OCI-LY7 (cell line): Measurements from ENCODE around the gene AURKAIP1. TPM values are rescaled to one million over a fixed set of nuclear protein-coding genes. Genes with fewer than 3 reads are reported as not detected.

Source experiments
- BruUV-seq: library from RNA; stranded (reverse); fragments of 400-500 nt; replicated peaks from 2 replicates; lab custom pipeline; 2021; lab: Mats Ljungman, UMichigan
- CTCF ChIA-PET: fragments of 300-600 bp; sonication (Branson Sonifier 250); formaldehyde crosslinking; loops from one replicate; lab custom pipeline; 2022; ENCODE audit warnings: antibody characterized with exemption; ENCODE audit not compliant: unreplicated experiment; lab: Charles Lee
- POLR2A ChIA-PET: fragments of 300-600 bp; sonication (Branson Sonifier 250); formaldehyde crosslinking; loops from one replicate; lab custom pipeline; 2022; ENCODE audit warnings: antibody characterized with exemption; lab: Charles Lee
- DNase-seq: peaks from one replicate; pipeline ENCODE4 v3.0.0-alpha.2; 2015; ENCODE audit warnings: low spot score
- H2AFZ ChIP-seq: fragments of 200-600 bp; sonication (generic), shearing (Covaris generic); 2 replicates; pipeline ENCODE4 v1.6.1; 2014; ENCODE audit warnings: mild to moderate bottlenecking, antibody characterized with exemption, low read length, moderate library complexity
- H3K27ac ChIP-seq: fragments of 200-600 bp; sonication (generic); 2 replicates; pipeline ENCODE4 v1.5.1; 2014; ENCODE audit warnings: mixed run types, low read depth, mild to moderate bottlenecking, moderate library complexity, low read length, inconsistent platforms; ENCODE audit not compliant: poor library complexity, severe bottlenecking
- H3K36me3 ChIP-seq: fragments of 200-600 bp; sonication (generic); 2 replicates; pipeline ENCODE4 v1.6.1; 2014; ENCODE audit warnings: mild to moderate bottlenecking, antibody characterized with exemption, low read length, moderate library complexity, mixed read lengths; ENCODE audit not compliant: insufficient read depth
- H3K4me1 ChIP-seq: fragments of 200-600 bp; sonication (generic); 2 replicates; pipeline ENCODE4 v1.5.1; 2014; ENCODE audit warnings: mild to moderate bottlenecking, low read length; ENCODE audit not compliant: insufficient read depth, poor library complexity, severe bottlenecking
- H3K4me2 ChIP-seq: fragments of 200-600 bp; sonication (generic); 2 replicates; pipeline ENCODE4 v1.6.1; 2014; ENCODE audit warnings: mild to moderate bottlenecking, low read length
- H3K4me3 ChIP-seq: fragments of 200-600 bp; sonication (generic); 2 replicates; pipeline ENCODE4 v1.5.1; 2014; ENCODE audit warnings: mild to moderate bottlenecking, low read depth, low read length; ENCODE audit not compliant: poor library complexity, severe bottlenecking
- H3K79me2 ChIP-seq: fragments of 200-600 bp; sonication (generic); 2 replicates; pipeline ENCODE4 v1.6.1; 2016; ENCODE audit warnings: low read depth, mild to moderate bottlenecking, low read length, moderate library complexity, mixed read lengths; ENCODE audit not compliant: insufficient read depth
- H3K9me2 ChIP-seq: fragments of 200-600 bp; sonication (generic); 2 replicates; pipeline ENCODE4 v1.6.1; 2016; ENCODE audit warnings: mild to moderate bottlenecking, low read length, mixed read lengths; ENCODE audit not compliant: insufficient read depth
- H3K9me3 ChIP-seq: fragments of 200-600 bp; sonication (generic); 2 replicates; pipeline ENCODE4 v1.6.1; 2014; ENCODE audit warnings: mild to moderate bottlenecking, mixed run types, low read length, mixed read lengths
- H4K20me1 ChIP-seq: fragments of 200-600 bp; sonication (generic); 2 replicates; pipeline ENCODE4 v1.6.1; 2014; ENCODE audit warnings: mild to moderate bottlenecking, antibody characterized with exemption, low read length, moderate library complexity, mixed read lengths; ENCODE audit not compliant: insufficient read depth
- CTCF ChIP-seq: fragments of 200-600 bp; sonication (generic); conservative IDR thresholded peaks from 2 replicates; pipeline ENCODE4 v1.5.1; 2014; ENCODE audit warnings: mild to moderate bottlenecking, antibody characterized with exemption, low read length, moderate library complexity, mixed read lengths
- EZH2phosphoT487 ChIP-seq: fragments of 200-600 bp; sonication (generic); IDR thresholded peaks from 2 replicates; pipeline ENCODE4 v1.6.1; 2018; ENCODE audit warnings: low read depth, borderline replicate concordance, mild to moderate bottlenecking, mixed run types, antibody characterized with exemption, low read length, moderate library complexity, mixed read lengths
- intact Hi-C: fragments of 100-400 bp; cut with micrococcal nuclease; formaldehyde crosslinking; loops from one replicate; pipeline ENCODE4 v1.10.0; 2022; ENCODE audit not compliant: unreplicated experiment
- total RNA-seq, 2 experiments: library from RNA; depleted of rRNA in 1 of 2; stranded (reverse); fragments of >200 nt in 1 of 2; shearing (Covaris generic) in 1 of 2; gene quantifications; 2 replicates each; pipeline ENCODE4 v1.2.3, GENCODE V29; 2014 to 2022

AURKAIP1 gene
- total RNA-seq, 2 experiments from 2014 or later: 163 to 172 TPM

DNA sequence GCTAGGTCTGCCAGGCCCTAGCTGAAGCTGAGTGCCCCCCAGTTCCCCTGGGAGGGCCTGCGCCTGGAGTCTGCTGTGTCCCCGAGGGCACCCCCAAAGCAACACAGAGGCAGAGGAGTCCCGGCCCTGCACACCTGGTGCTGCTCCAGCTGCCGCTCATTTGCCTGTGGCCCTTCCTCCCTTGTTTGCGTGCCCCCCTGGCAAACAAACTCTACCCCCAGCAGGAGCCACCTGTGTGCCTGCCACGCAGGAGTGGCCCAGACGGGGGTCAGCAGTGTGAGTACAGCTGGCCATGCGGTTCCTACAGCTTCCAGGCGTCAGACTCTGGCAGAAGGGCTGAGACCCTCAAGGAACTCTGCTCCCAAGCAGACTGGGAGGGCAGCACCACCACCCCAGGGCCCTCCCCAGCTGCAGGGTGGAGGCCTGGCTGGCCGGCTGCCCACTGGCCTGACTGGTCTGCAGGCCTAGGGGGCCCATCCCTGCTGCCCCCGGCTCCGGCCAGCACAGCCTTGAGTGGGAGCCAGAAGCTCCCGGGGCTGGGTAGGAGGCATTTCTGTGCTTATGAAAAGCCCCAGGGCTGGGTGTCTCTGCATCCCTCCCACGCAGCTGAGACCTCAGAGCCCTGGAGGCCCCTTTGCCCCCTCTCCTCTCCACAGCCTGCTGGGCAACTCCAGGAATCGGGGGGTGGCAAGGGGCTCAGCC is 44.5 kb downstream of the AURKAIP1 start:
- Histone ChIP-seq H4K20me1 (no peaks in the 10 kb centered on the region), H3K4me1 (peaks cover 13% of the 10 kb centered on the region), H3K27ac (no peak overlapping the region), H3K4me3 (no peak overlapping the region), H3K9me3 (no peaks in the 10 kb centered on the region), H3K9me2 (no peaks in the 10 kb centered on the region), H2AFZ (no peak overlapping the region), H3K36me3 (peaks cover 25% of the 10 kb centered on the region; the same call in 1 of the 2 replicates), H3K4me2 (no peak overlapping the region), H3K79me2 (peaks cover 2% of the 10 kb centered on the region; the same call in 1 of the 2 replicates)
- POLR2A ChIA-PET: no interaction called here
- BruUV-seq: no TSS peak
- TF ChIP-seq CTCF: no peak
- TF ChIP-seq EZH2phosphoT487: no peak
- intact Hi-C loops: no loop called here
- no peak for DNase-seq
- CTCF ChIA-PET: no interaction called here

DNA sequence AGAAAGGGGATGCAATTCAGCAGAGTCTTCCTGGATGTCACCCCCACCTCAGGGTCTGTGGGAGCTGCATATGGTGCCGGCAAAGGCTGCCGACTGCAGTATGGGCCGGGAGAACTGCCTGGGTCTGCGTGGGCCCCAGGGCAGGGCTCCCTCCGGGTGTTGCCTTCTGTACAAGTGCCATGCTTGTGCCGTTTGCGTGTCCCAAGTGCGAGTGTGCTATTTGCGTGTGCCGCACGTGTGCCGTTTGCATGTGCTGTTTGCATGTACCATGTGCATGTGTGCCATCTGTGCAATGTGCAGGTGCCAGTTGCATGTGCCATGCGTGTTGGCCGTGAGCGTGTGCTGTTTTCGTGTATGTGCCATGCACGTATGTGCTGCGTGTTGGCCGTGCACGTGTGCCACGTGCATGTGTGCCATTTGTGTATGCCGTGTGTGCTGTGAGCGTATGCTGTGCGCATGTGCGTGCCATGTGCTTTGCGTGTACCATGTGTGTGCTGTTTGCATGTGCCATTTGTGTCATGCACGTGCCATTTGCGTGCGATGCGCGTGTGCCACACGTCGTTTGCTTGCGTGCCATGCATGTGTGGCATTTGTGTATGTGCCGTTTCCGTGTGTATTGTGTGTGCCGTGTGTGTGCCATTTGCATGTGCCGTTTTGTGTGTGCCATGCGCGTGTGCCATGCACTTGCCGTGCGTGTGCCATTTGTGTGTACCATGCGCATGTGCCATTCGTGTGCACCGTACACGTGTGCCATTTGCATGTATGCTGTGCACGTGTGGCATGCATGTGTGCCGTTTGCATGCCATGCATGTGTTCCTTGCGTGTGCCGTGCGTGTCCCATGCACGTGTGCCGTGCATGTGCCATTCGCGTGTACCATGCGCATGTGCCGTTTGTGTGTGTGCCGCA is 45.5 kb downstream of the AURKAIP1 start:
- no peaks in the 10 kb centered on the region for H3K9me3 ChIP-seq
- no peak overlapping the region for H3K4me2 ChIP-seq
- intact Hi-C loops: no loop called here

More for the DNA sequence above, 45.5 kb downstream of the AURKAIP1 start:
- Histone ChIP-seq H3K9me2 (no peaks in the 10 kb centered on the region), H3K36me3 (peaks cover 25% of the 10 kb centered on the region; the same call in 1 of the 2 replicates), H3K4me1 (peaks cover 15% of the 10 kb centered on the region), H4K20me1 (no peaks in the 10 kb centered on the region), H3K4me3 (no peak overlapping the region), H3K27ac (no peak overlapping the region), H3K79me2 (peaks cover 9% of the 10 kb centered on the region; the same call in 1 of the 2 replicates), H2AFZ (no peak overlapping the region)
- TF ChIP-seq CTCF: no peak
- no peak for DNase-seq
- POLR2A ChIA-PET: no interaction called here
- BruUV-seq: no TSS peak
- CTCF ChIA-PET: no interaction called here
